Panc1 (cell line): Measurements from ENCODE around the gene BRD1. TPM values are rescaled to one million over a fixed set of nuclear protein-coding genes. Genes with fewer than 3 reads are reported as not detected.

Experiments
- ATAC-seq: fragments of 200-7000 bp; cut with Tn5 transposase; 2 replicates; pipeline ENCODE4 v1.9.1; 2020; ENCODE audit warnings: mild to moderate bottlenecking, moderate library complexity
- BruUV-seq: library from RNA; stranded (reverse); fragments of 400-500 nt; replicated peaks from 2 replicates; lab custom pipeline; 2021; lab: Mats Ljungman, UMichigan
- CTCF ChIA-PET: fragments of 300-600 bp; sonication (Branson Sonifier 250); formaldehyde crosslinking; loops from one replicate; lab custom pipeline; 2022; ENCODE audit warnings: antibody characterized with exemption; lab: Charles Lee
- POLR2A ChIA-PET: fragments of 300-600 bp; sonication (Branson Sonifier 250); formaldehyde crosslinking; loops from one replicate; lab custom pipeline; 2022; ENCODE audit warnings: antibody characterized with exemption; lab: Charles Lee
- DNase-seq: peaks from one replicate; pipeline ENCODE4 v3.0.0-alpha.2; 2010; ENCODE audit warnings: low read depth, low spot score
- H3K27ac ChIP-seq: 2 replicates; pipeline ENCODE4 v1.5.1; 2011; ENCODE audit warnings: mild to moderate bottlenecking, low read length, inconsistent platforms
- H3K27me3 ChIP-seq: fragments of 200-500 bp; sonication (Bioruptor generic); 2 replicates; pipeline ENCODE4 v1.6.0; 2014; ENCODE audit warnings: low read length, inconsistent platforms; ENCODE audit not compliant: control insufficient read depth, insufficient read depth
- H3K36me3 ChIP-seq: fragments of 200-500 bp; sonication (Bioruptor generic); 2 replicates; pipeline ENCODE4 v1.5.1; 2014; ENCODE audit warnings: inconsistent platforms, mild to moderate bottlenecking, low read length, moderate library complexity; ENCODE audit not compliant: control insufficient read depth, insufficient read depth
- H3K4me1 ChIP-seq: 2 replicates; pipeline ENCODE4 v1.5.1; 2011; ENCODE audit warnings: inconsistent platforms, mild to moderate bottlenecking, low read length, moderate library complexity; ENCODE audit not compliant: control insufficient read depth, insufficient read depth
- H3K4me3 ChIP-seq, 2 experiments: 2 replicates each; pipeline ENCODE4 v1.5.1; 2011 to 2012; ENCODE audit warnings: low read depth in 2 of 2, low read length in 2 of 2, mild to moderate bottlenecking in 2 of 2, inconsistent platforms in 1 of 2, moderate library complexity in 1 of 2
- H3K9me3 ChIP-seq: fragments of 200-500 bp; sonication (Bioruptor generic); 2 replicates; pipeline ENCODE4 v1.5.1; 2014; ENCODE audit warnings: low read depth, mild to moderate bottlenecking, inconsistent platforms, low read length, moderate library complexity; ENCODE audit not compliant: control insufficient read depth, insufficient read depth
- POLR2AphosphoS5 ChIP-seq: IDR thresholded peaks from 2 replicates; pipeline ENCODE4 v1.6.1; 2012; ENCODE audit warnings: mild to moderate bottlenecking, low read depth, low read length, moderate library complexity
- SIN3A ChIP-seq: IDR thresholded peaks from 2 replicates; pipeline ENCODE4 v1.6.1; 2012; ENCODE audit warnings: low read depth, mild to moderate bottlenecking, low read length, moderate library complexity, borderline replicate concordance; ENCODE audit not compliant: insufficient read depth
- TCF7L2 ChIP-seq: IDR thresholded peaks from 2 replicates; pipeline ENCODE4 v1.6.1; 2011; ENCODE audit warnings: mild to moderate bottlenecking, low read depth, low read length, inconsistent platforms
- in situ Hi-C: cut with HindIII; loops from 2 replicates; pipeline ENCODE4 v1.10.0; 2016; ENCODE audit warnings: low sequenced_read_pairs, low pct_unique_long_range_greater_than_20kb
- intact Hi-C: fragments of 100-400 bp; cut with micrococcal nuclease; formaldehyde crosslinking; loops from one replicate; pipeline ENCODE4 v1.10.0; 2022; ENCODE audit not compliant: unreplicated experiment
- total RNA-seq: library from RNA; stranded (reverse); gene quantifications from one replicate; pipeline ENCODE4 v1.2.1, GENCODE V29; 2021; ENCODE audit not compliant: unreplicated experiment
- TF ChIP-seq, protein P1 (sequence below), 2 experiments: IDR thresholded peaks; 2 replicates each; pipeline ENCODE4 v1.6.1; 2011 to 2012; ENCODE audit warnings: low read depth in 2 of 2, control low read depth in 1 of 2, low read length in 1 of 2, mild to moderate bottlenecking in 1 of 2, moderate library complexity in 1 of 2; ENCODE audit not compliant: insufficient read depth in 1 of 2
- TF ChIP-seq, protein P2 (sequence below): fragments of 450-650 bp; IDR thresholded peaks from 2 replicates; pipeline ENCODE4 v1.5.1; 2017; ENCODE audit warnings: mild to moderate bottlenecking

Gene BRD1
- total RNA-seq, 1 experiment from 2014 or later, result 24.0 TPM

DNA sequence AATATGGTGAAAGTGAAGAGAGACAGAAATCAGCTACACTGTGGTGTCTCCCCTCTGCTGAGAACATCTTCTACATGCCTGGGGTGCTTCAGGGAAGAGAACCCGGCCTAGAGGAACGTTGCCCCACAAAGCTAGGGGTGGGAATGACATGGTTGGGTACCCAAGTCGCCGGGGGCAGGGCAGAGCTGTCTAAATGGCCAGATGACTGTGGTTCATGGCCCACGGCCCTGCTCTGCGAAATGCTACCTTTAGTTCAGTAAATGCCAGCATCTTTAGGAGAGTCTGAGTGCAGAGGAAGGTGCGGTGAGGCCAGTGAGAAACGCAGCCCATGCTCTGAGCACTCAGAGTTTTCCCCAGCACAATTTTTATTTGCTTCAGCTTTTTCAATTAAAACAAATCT is 12.8 kb downstream of the BRD1 start:
- no TSS peak for BruUV-seq
- in situ Hi-C loops, result no loop called here
- intact Hi-C loops, result no loop called here
- CTCF ChIA-PET, result no interaction called here
- no peaks in the 10 kb centered on the region for H3K9me3 ChIP-seq
- ATAC-seq, result no peak
- H3K4me1 ChIP-seq, result peaks cover 3% of the 10 kb centered on the region
- H3K27ac ChIP-seq, result no peak overlapping the region
- TF ChIP-seq TCF7L2, result no peak
- TF ChIP-seq, protein P1, sequence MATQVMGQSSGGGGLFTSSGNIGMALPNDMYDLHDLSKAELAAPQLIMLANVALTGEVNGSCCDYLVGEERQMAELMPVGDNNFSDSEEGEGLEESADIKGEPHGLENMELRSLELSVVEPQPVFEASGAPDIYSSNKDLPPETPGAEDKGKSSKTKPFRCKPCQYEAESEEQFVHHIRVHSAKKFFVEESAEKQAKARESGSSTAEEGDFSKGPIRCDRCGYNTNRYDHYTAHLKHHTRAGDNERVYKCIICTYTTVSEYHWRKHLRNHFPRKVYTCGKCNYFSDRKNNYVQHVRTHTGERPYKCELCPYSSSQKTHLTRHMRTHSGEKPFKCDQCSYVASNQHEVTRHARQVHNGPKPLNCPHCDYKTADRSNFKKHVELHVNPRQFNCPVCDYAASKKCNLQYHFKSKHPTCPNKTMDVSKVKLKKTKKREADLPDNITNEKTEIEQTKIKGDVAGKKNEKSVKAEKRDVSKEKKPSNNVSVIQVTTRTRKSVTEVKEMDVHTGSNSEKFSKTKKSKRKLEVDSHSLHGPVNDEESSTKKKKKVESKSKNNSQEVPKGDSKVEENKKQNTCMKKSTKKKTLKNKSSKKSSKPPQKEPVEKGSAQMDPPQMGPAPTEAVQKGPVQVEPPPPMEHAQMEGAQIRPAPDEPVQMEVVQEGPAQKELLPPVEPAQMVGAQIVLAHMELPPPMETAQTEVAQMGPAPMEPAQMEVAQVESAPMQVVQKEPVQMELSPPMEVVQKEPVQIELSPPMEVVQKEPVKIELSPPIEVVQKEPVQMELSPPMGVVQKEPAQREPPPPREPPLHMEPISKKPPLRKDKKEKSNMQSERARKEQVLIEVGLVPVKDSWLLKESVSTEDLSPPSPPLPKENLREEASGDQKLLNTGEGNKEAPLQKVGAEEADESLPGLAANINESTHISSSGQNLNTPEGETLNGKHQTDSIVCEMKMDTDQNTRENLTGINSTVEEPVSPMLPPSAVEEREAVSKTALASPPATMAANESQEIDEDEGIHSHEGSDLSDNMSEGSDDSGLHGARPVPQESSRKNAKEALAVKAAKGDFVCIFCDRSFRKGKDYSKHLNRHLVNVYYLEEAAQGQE (IDR thresholded peaks at IDR 0.05; ENCODE audit: insufficient read depth in 1 of 2, low read depth in 2 of 2, low read length in 1 of 2), result no peak
- TF ChIP-seq, protein P2, sequence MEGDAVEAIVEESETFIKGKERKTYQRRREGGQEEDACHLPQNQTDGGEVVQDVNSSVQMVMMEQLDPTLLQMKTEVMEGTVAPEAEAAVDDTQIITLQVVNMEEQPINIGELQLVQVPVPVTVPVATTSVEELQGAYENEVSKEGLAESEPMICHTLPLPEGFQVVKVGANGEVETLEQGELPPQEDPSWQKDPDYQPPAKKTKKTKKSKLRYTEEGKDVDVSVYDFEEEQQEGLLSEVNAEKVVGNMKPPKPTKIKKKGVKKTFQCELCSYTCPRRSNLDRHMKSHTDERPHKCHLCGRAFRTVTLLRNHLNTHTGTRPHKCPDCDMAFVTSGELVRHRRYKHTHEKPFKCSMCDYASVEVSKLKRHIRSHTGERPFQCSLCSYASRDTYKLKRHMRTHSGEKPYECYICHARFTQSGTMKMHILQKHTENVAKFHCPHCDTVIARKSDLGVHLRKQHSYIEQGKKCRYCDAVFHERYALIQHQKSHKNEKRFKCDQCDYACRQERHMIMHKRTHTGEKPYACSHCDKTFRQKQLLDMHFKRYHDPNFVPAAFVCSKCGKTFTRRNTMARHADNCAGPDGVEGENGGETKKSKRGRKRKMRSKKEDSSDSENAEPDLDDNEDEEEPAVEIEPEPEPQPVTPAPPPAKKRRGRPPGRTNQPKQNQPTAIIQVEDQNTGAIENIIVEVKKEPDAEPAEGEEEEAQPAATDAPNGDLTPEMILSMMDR, result no peak
- H3K36me3 ChIP-seq, result no peaks in the 10 kb centered on the region; the same call in 1 of the 2 replicates
- DNase-seq, result no peak
- H3K27me3 ChIP-seq, result no peaks in the 10 kb centered on the region
- POLR2A ChIA-PET, result no interaction called here
- no peak overlapping the region for H3K4me3 ChIP-seq

DNA sequence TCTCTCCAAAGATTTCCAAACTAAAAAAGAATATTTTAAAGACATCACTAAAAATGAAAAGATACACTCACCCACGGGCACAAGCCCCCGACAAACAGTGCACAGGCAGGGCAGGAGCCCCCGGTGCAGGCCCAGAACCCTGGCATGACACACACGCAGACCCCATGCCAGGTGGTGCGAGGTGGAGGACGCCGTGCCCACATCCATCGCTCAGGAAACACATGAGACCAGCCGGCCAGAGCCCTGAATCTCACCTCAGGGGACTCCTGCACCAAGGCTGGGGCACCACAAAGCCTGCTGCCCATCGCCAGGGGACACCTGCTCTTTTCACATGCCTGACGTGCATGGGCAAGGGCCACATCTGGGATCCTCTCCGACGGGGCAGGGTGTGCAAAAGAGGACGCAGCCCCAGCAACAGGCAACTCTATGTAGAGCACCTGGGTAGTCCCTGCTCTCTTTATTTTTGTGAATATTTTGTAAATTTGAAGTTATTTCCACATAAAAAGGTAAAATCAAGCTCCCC is 13.4 kb downstream of the BRD1 start:
- H3K27ac ChIP-seq, result no peak overlapping the region
- in situ Hi-C loops (no loop called here), intact Hi-C loops (no loop called here)
- no peak overlapping the region for H3K4me3 ChIP-seq
- CTCF ChIA-PET, result no interaction called here
- H3K27me3 ChIP-seq, result no peaks in the 10 kb centered on the region
- DNase-seq, result no peak
- no peaks in the 10 kb centered on the region for H3K9me3 ChIP-seq
- peaks cover 3% of the 10 kb centered on the region for H3K4me1 ChIP-seq
- TF ChIP-seq TCF7L2 (no peak), SIN3A (no peak), POLR2AphosphoS5 (no peak)
- TF ChIP-seq, protein P1 (IDR thresholded peaks at IDR 0.05; ENCODE audit: insufficient read depth in 1 of 2, low read depth in 2 of 2, low read length in 1 of 2), result no peak
- TF ChIP-seq, protein P2, result no peak
- POLR2A ChIA-PET, result no interaction called here
- no TSS peak for BruUV-seq
- no peaks in the 10 kb centered on the region for H3K36me3 ChIP-seq
- no peak for ATAC-seq
